MM.1S (cell line): ENCODE data around the gene SCUBE2.

Experiments
- DNase-seq: peaks from one replicate; pipeline ENCODE4 v3.0.0-alpha.2; 2015
- H2AFZ ChIP-seq: fragments of 300-600 bp; sonication (generic); 2 replicates; pipeline ENCODE4 v1.6.0; 2016; ENCODE audit warnings: antibody characterized with exemption, low read length
- H3F3A ChIP-seq: fragments of 300-600 bp; sonication (generic); 2 replicates; pipeline ENCODE4 v1.6.1; 2016; ENCODE audit warnings: mild to moderate bottlenecking, antibody characterized with exemption, low read length, moderate library complexity, mixed read lengths; ENCODE audit not compliant: insufficient read depth
- H3K27ac ChIP-seq: fragments of 300-600 bp; sonication (generic); 2 replicates; pipeline ENCODE4 v1.5.1; 2016; ENCODE audit warnings: mild to moderate bottlenecking, low read length
- H3K27me3 ChIP-seq: fragments of 300-600 bp; sonication (generic); replicated peaks from 2 replicates; pipeline ENCODE4 v1.6.0; 2016; ENCODE audit warnings: low read length; ENCODE audit not compliant: insufficient read depth
- H3K36me3 ChIP-seq: fragments of 300-600 bp; sonication (generic); replicated peaks from 2 replicates; pipeline ENCODE4 v1.6.1; 2016; ENCODE audit warnings: mild to moderate bottlenecking, low read length, mixed read lengths; ENCODE audit not compliant: insufficient read depth
- H3K4me1 ChIP-seq: fragments of 300-600 bp; sonication (generic); 2 replicates; pipeline ENCODE4 v1.6.1; 2016; ENCODE audit warnings: low read length, mixed read lengths
- H3K4me2 ChIP-seq: fragments of 300-600 bp; sonication (generic); 2 replicates; pipeline ENCODE4 v1.6.0; 2016; ENCODE audit warnings: low read depth, low read length
- H3K4me3 ChIP-seq: fragments of 300-600 bp; sonication (generic); 2 replicates; pipeline ENCODE4 v1.5.1; 2016; ENCODE audit warnings: low read length, mixed read lengths
- H3K79me2 ChIP-seq: fragments of 300-600 bp; sonication (generic); 2 replicates; pipeline ENCODE4 v1.6.1; 2016; ENCODE audit warnings: mixed run types, low read length, mixed read lengths
- H3K9ac ChIP-seq: fragments of 300-600 bp; sonication (generic); 2 replicates; pipeline ENCODE4 v1.6.1; 2016; ENCODE audit warnings: low read length, mixed read lengths
- H3K9me2 ChIP-seq: fragments of 300-600 bp; sonication (generic); replicated peaks from 2 replicates; pipeline ENCODE4 v1.6.1; 2016; ENCODE audit warnings: mild to moderate bottlenecking, low read length, mixed read lengths; ENCODE audit not compliant: insufficient read depth
- H3K9me3 ChIP-seq: fragments of 300-600 bp; sonication (generic); replicated peaks from 2 replicates; pipeline ENCODE4 v1.6.1; 2016; ENCODE audit warnings: mild to moderate bottlenecking, low read length, mixed read lengths; ENCODE audit not compliant: insufficient read depth
- H4K20me1 ChIP-seq: fragments of 300-600 bp; sonication (generic); 2 replicates; pipeline ENCODE4 v1.6.1; 2016; ENCODE audit warnings: mild to moderate bottlenecking, low read length, moderate library complexity, mixed read lengths; ENCODE audit not compliant: insufficient read depth
- EZH2 ChIP-seq: fragments of 300-600 bp; sonication (generic); optimal IDR thresholded peaks from 2 replicates; pipeline ENCODE3; 2017; ENCODE audit warnings: low read depth, mild to moderate bottlenecking, antibody characterized with exemption, low read length, mixed read lengths
- EZH2phosphoT487 ChIP-seq: fragments of 300-600 bp; sonication (generic); IDR thresholded peaks from 2 replicates; pipeline ENCODE4 v1.6.1; 2018; ENCODE audit warnings: antibody characterized with exemption, low read length
- TF ChIP-seq, protein P1 (sequence below): fragments of 300-600 bp; sonication (generic); IDR thresholded peaks from 2 replicates; pipeline ENCODE4 v1.5.1; 2016; ENCODE audit warnings: antibody characterized with exemption, low read length, mixed read lengths

Gene SCUBE2

GRCh38 chr11:9008661-9009060 is 82.7 kb downstream of the SCUBE2 start:
- TF ChIP-seq, protein P1, sequence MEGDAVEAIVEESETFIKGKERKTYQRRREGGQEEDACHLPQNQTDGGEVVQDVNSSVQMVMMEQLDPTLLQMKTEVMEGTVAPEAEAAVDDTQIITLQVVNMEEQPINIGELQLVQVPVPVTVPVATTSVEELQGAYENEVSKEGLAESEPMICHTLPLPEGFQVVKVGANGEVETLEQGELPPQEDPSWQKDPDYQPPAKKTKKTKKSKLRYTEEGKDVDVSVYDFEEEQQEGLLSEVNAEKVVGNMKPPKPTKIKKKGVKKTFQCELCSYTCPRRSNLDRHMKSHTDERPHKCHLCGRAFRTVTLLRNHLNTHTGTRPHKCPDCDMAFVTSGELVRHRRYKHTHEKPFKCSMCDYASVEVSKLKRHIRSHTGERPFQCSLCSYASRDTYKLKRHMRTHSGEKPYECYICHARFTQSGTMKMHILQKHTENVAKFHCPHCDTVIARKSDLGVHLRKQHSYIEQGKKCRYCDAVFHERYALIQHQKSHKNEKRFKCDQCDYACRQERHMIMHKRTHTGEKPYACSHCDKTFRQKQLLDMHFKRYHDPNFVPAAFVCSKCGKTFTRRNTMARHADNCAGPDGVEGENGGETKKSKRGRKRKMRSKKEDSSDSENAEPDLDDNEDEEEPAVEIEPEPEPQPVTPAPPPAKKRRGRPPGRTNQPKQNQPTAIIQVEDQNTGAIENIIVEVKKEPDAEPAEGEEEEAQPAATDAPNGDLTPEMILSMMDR, result no peak
- TF ChIP-seq EZH2 (no peak), EZH2phosphoT487 (no peak)
- no peaks in the 10 kb centered on the region for H3K9me3 ChIP-seq
- H3F3A ChIP-seq, result no peaks in the 10 kb centered on the region
- no peak overlapping the region for H3K4me2 ChIP-seq
- no peak overlapping the region for H3K27ac ChIP-seq
- H3K27me3 ChIP-seq, result peaks cover 2% of the 10 kb centered on the region; the same call in 1 of the 2 replicates
- H4K20me1 ChIP-seq, result no peaks in the 10 kb centered on the region
- no peak overlapping the region for H3K9ac ChIP-seq
- DNase-seq, result no peak
- no peaks in the 10 kb centered on the region for H3K4me1 ChIP-seq
- no peaks in the 10 kb centered on the region for H3K9me2 ChIP-seq
- no peaks in the 10 kb centered on the region for H3K79me2 ChIP-seq
- no peak overlapping the region for H2AFZ ChIP-seq
- no peaks in the 10 kb centered on the region for H3K36me3 ChIP-seq
- H3K4me3 ChIP-seq, result no peak overlapping the region

DNA sequence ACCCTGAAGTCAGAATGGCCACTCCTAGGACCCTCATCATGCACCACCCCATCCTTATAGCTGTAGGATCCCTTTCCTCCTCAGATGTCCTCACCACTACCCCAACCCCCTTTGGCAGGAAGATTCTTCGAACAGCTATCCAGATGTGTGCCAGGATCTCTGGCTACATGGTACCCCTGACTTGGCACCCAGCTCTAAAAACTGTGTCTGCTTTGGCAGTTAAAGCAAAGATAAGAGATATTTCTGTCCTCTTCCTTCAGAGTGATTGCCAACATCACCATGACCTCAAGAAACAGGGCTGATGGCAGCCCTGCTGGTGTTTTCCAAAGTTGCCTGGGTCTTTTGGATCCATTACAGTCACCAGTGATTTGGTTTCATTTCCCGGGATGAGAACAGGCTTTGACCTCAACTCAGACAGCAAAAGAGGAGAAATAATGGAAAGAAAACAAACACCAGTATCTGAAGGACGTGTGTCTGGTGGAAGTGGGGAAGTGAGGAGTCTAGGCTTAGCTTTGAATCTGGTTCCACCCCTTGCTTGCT is 83.3 kb downstream of the SCUBE2 start:
- DNase-seq, result no peak
- Histone ChIP-seq H3K36me3 (no peaks in the 10 kb centered on the region), H3K79me2 (no peaks in the 10 kb centered on the region), H3K9me2 (no peaks in the 10 kb centered on the region), H3K4me1 (no peaks in the 10 kb centered on the region), H4K20me1 (no peaks in the 10 kb centered on the region), H3K27ac (no peak overlapping the region), H3K4me3 (no peak overlapping the region), H2AFZ (no peak overlapping the region), H3K9me3 (no peaks in the 10 kb centered on the region), H3F3A (no peaks in the 10 kb centered on the region), H3K27me3 (peaks cover 8% of the 10 kb centered on the region; the same call in 1 of the 2 replicates), H3K4me2 (no peak overlapping the region), H3K9ac (no peak overlapping the region)
- TF ChIP-seq EZH2, result no peak
- TF ChIP-seq, protein P1, result no peak
- TF ChIP-seq EZH2phosphoT487, result no peak

DNA sequence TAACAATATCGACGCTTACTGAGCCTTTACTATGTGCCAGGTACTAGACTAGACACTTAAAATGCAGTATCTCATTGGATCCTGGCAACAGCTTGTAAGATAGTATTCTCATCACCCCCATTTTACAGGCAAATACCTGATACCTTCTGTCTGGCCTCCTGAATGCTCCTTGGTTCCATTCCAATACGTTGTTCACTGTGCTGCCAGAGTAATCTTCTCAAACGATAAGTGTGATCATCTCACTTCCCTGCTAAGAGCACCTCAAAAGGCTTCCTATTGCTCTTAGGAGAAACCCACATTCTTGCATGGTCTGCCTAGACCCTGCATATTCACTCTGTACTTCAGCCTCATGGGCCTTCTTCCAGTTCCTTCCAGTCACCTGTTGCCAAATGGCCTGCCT is 86.3 kb downstream of the SCUBE2 start:
- H3K9ac ChIP-seq, result no peak overlapping the region
- H3K9me3 ChIP-seq, result no peaks in the 10 kb centered on the region
- no peaks in the 10 kb centered on the region for H3K4me1 ChIP-seq
- peaks cover 9% of the 10 kb centered on the region; the same call in 1 of the 2 replicates for H3K27me3 ChIP-seq
- H3K36me3 ChIP-seq, result no peaks in the 10 kb centered on the region
- no peaks in the 10 kb centered on the region for H3F3A ChIP-seq
- H4K20me1 ChIP-seq, result no peaks in the 10 kb centered on the region
- no peak for DNase-seq
- H3K4me2 ChIP-seq, result no peak overlapping the region
- no peak overlapping the region for H3K4me3 ChIP-seq
- no peaks in the 10 kb centered on the region for H3K9me2 ChIP-seq
- no peak overlapping the region for H3K27ac ChIP-seq
- H2AFZ ChIP-seq, result no peak overlapping the region
- no peak for TF ChIP-seq EZH2phosphoT487
- TF ChIP-seq, protein P1, result no peak
- TF ChIP-seq EZH2, result no peak
- no peaks in the 10 kb centered on the region for H3K79me2 ChIP-seq
